Adipose tissue (tissue), 3 donors: ENCODE measurements around the gene CDC42BPB. TPM values are rescaled to one million over a fixed set of nuclear protein-coding genes. Genes with fewer than 3 reads are reported as not detected.

Source experiments
- H3K27ac ChIP-seq: one replicate; pipeline ENCODE4 v1.5.1; 2013; ENCODE audit warnings: low read depth, low read length
- WGBS, 3 donors: extraction: QIAGEN DNeasy Blood & Tissue Kit; methylation state at CpG; one replicate each; pipeline ENCODE4 v1.1.7; 2013; 5-methylcytosine and 5-hydroxymethylcytosine counted together
- polyA plus RNA-seq, 3 donors: library from polyadenylated mRNA; stranded (reverse); fragments of 200-250 nt; gene quantifications; one replicate each; pipeline ENCODE4 v1.2.3, GENCODE V29; 2013
- donor health status: healthy with polysubstance abuse.
- donor health status: Bipolar disorder and iron deficiency.
- donor health status: healthy.

Gene CDC42BPB
- polyA plus RNA-seq, 3 donors = 22.8 to 53.5 (median 39.0) TPM

- WGBS, 3 donors = 94 to 95% (median 94%) methylated on average over 19 of the region's 19 CpGs
- H3K27ac ChIP-seq = no peak overlapping the region
Measured at GRCh38 chr14:102984336-102985102, 72.8 kb downstream of the CDC42BPB start.

GRCh38 chr14:102983496-102983895 lies 73.9 kb downstream of the CDC42BPB start:
- WGBS, 3 donors = 92 to 93% (median 93%) methylated on average over 14 of the region's 14 CpGs
- no peak overlapping the region for H3K27ac ChIP-seq

- H3K27ac ChIP-seq = no peak overlapping the region
- WGBS, 3 donors = 77 to 94% (median 86%) methylated on average over 12 to 15 of the region's 15 CpGs
Measured at GRCh38 chr14:102982852-102983470, 74.4 kb downstream of the CDC42BPB start.

- H3K27ac ChIP-seq = no peak overlapping the region
- 84 to 93% (median 88%) methylated on average over 8 of the region's 8 CpGs for WGBS, 3 donors
Measured at GRCh38 chr14:102980409-102980810, 76.9 kb downstream of the CDC42BPB start.

- 93 to 95% (median 94%) methylated on average over 9 of the region's 9 CpGs for WGBS, 3 donors
- no peak overlapping the region for H3K27ac ChIP-seq
Measured at GRCh38 chr14:102979406-102979805, 77.9 kb downstream of the CDC42BPB start.

GRCh38 chr14:102977475-102977874 lies 79.9 kb downstream of the CDC42BPB start:
- WGBS, 3 donors = 86 to 91% (median 90%) methylated on average over 8 of the region's 8 CpGs
- no peak overlapping the region for H3K27ac ChIP-seq

- WGBS, 3 donors = 91 to 93% (median 91%) methylated on average over 17 of the region's 17 CpGs
Measured at GRCh38 chr14:102975662-102976061, 81.7 kb downstream of the CDC42BPB start.

GRCh38 chr14:102973706-102974285 lies 83.6 kb downstream of the CDC42BPB start:
- no peak overlapping the region for H3K27ac ChIP-seq
- WGBS, 3 donors = 63 to 80% (median 65%) methylated on average over 21 to 22 of the region's 22 CpGs

More at GRCh38 chr14:102975662-102976061, 81.7 kb downstream of the CDC42BPB start:
- H3K27ac ChIP-seq = no peak overlapping the region

GRCh38 chr14:102971836-102972606 lies 85.3 kb downstream of the CDC42BPB start:
- no peak overlapping the region for H3K27ac ChIP-seq
- 93 to 95% (median 94%) methylated on average over 25 of the region's 25 CpGs for WGBS, 3 donors

- H3K27ac ChIP-seq = no peak overlapping the region
- 75 to 96% (median 92%) methylated on average over 9 of the region's 9 CpGs for WGBS, 3 donors
Measured at GRCh38 chr14:102971314-102971713, 86.0 kb downstream of the CDC42BPB start.

GRCh38 chr14:102970496-102970895 lies 86.9 kb downstream of the CDC42BPB start:
- WGBS, 3 donors = 89 to 94% (median 91%) methylated on average over 10 of the region's 10 CpGs
- H3K27ac ChIP-seq = no peak overlapping the region

- 85 to 93% (median 93%) methylated on average over 11 of the region's 11 CpGs for WGBS, 3 donors
- H3K27ac ChIP-seq = no peak overlapping the region
Measured at GRCh38 chr14:102969901-102970300, 87.4 kb downstream of the CDC42BPB start.

- no peak overlapping the region for H3K27ac ChIP-seq
- 92 to 95% (median 94%) methylated on average over 25 to 26 of the region's 26 CpGs for WGBS, 3 donors
Measured at GRCh38 chr14:102969060-102969791, 88.1 kb downstream of the CDC42BPB start.

GRCh38 chr14:102968306-102968705 lies 89.0 kb downstream of the CDC42BPB start:
- WGBS, 3 donors = 94 to 95% (median 94%) methylated on average over 13 of the region's 13 CpGs
- no peak overlapping the region for H3K27ac ChIP-seq

- WGBS, 3 donors = 91 to 95% (median 92%) methylated on average over 14 of the region's 14 CpGs
- no peak overlapping the region for H3K27ac ChIP-seq
Measured at GRCh38 chr14:102967506-102967795, 89.9 kb downstream of the CDC42BPB start.

GRCh38 chr14:102966681-102967505 lies 90.5 kb downstream of the CDC42BPB start:
- WGBS, 3 donors = 88 to 92% (median 91%) methylated on average over 21 of the region's 21 CpGs
- no peak overlapping the region for H3K27ac ChIP-seq

- H3K27ac ChIP-seq = no peak overlapping the region
- 91 to 93% (median 93%) methylated on average over 20 of the region's 20 CpGs for WGBS, 3 donors
Measured at GRCh38 chr14:102965971-102966655, 91.2 kb downstream of the CDC42BPB start.
